Activated T-helper 1 cell treated with Interleukin-2 at 50 U/mL for 16 hours (primary cell): ENCODE results near the gene LRRC70.

ENCODE experiments used
- DNase-seq: peaks from one replicate; pipeline ENCODE4 v3.0.0-alpha.2; 2020; ENCODE audit warnings: low read depth

LRRC70 gene

DNA sequence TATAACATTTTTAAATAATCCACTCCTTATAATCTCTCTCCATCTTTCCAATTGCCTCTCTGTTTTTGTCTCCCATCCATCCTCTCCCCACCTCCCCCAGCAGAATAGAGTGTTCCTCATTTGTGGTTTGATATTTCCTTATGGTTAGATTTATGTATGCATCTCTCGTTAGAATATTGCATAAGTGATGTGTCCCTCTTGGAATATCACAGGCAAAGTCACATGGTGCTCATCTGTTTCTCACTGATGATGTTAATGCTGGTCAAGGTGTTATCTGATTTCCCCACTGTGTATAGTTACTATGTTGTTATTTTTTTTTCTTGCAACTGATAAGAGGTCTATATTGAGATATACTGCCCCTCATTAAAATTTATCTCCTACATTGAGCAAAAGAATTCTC is 3.1 kb upstream of the LRRC70 start:
- DNase-seq: no peak

DNA sequence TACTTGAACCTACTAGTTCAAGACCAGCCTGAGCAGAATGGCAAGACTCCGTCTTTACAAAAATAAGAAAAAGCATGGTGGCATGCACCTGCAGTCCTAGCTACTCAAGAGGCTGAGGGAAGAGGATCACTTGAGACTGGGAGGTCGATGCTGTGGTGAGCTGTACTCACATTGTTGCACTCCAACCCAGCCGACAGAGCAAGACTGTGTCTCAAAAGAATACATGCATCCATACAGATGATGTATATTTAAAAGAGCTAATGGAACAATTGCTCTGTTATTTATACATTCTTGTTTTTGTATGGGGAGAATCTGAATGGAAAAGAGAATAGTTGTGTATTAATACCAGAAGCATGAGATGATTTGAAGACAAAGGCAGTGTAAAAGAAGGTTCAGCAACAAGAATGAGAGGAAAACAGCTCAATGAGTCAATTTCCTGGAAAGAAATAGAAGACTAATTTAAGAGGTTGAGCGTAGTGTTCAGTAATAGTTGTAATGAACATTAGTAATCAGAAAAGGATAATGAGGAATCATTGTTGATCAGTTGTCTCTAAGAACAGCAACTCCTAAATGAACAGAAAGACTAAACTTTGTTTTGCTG is 1.9 kb upstream of the LRRC70 start:
- DNase-seq: no peak

DNA sequence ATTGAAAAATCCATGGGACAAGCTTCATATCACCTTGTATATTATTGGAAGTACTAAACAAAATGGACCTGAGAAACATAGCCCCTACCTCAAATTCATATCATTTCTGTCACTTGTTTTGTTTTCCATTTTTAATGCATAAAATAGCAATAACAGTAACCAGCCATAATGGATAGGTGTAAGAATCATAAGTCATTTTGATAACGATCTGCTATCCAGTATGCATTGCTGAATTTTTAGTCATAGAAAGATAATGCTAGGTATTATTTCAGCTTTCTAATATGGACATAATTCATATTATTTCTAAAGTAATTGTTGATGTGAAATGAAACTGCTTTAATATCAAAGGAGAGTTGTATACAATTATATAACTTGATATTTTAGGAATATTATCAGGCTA is 1.1 kb upstream of the LRRC70 start:
- no peak for DNase-seq

DNA sequence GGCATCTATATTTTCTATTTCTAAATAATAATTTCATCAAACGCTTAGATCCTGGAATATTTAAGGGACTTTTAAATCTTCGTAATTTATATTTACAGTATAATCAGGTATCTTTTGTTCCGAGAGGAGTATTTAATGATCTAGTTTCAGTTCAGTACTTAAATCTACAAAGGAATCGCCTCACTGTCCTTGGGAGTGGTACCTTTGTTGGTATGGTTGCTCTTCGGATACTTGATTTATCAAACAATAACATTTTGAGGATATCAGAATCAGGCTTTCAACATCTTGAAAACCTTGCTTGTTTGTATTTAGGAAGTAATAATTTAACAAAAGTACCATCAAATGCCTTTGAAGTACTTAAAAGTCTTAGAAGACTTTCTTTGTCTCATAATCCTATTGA is 1.1 kb downstream of the LRRC70 start:
- no peak for DNase-seq

DNA sequence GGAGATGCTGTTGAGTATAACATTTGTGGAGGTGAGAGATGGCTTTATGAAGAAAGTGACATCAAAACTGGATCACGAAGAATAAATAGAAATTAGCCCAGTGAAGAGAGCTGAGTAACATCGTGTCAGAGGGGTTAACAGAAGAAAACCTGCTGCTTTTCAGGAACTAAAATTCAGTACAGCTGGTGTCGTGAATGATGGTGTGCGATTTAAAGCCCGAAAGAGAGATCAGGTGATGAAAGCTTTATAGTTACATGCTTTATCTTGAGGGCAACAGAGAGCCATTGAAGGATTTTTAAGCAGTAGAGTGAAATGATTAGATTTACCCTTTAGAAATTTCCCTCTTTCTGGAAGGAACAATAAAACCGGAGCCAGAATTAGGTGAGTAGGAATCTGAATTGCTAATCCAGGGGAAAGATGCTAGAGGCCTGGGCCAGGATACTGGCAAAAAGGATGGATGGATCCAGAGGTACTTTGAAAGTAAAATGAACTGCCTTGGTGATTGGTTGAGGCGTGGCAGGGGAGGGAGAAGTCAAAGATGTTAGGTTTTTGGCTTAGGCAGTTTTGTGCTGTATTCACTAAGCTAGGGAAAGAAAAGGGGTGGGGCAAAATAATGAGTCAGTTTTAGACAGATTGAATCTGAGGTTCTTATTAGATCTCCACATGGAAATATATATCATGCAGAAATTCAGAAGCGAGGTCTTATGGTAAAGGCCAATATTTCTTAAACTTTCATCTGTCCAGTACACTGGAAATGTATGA is 3.4 kb downstream of the LRRC70 start:
- no peak for DNase-seq

DNA sequence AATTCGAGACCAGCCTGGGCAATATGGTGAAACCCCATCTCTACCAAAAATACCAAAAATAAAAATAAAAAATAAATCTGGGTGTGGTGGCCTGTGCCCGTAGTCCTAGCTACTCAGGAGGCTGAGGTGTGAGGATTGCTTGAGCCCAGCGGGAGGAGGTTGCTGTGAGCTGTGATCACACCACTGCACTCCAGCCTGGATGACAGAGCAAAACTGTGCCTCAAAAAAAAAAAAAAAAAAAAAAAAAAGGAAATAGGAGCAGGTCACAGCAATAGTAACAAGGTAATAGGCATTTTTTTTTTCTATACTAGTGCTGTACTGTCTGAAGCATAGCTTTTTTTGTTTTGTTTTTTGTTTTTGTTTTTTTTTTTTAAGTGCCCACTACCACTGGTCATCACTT is 5.8 kb downstream of the LRRC70 start:
- no peak for DNase-seq

DNA sequence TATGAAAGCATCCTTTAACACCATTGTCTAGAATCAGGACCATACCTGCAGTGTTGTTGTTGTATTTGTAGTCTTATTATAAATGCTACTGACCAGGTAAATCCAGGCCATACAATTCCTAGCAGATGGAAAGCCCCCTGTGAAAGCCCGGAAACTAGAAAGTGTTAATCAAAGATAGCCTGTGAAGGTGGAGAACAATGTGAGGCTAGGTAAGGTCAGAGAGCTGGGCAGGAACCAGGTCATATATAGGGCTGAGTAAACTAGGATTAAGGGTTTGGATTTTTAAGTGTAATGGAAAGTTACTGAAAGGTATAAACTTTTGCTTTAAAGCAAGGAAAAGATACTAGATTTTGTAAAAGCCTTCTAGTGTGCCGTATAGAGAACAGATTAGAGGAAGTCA is 6.7 kb downstream of the LRRC70 start:
- no peak for DNase-seq

DNA sequence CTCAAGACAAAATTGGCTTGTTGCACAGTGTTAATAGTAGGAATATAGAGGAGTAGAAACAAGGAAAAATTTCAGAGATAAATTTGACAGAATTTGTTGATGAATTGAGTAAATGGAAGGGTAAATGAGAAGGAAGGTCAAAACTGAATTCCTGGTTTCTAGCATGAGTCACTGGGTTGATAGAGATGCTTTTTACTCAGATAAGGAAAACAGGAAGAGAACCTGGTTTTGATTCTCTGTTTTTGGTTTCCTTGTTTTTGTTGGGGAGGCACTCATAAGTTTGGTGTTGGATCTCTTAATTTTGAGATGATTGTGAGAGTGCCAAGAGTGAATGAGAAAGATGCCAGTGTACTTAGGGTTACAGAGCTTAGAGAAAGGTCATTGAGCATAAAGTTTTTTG is 7.1 kb downstream of the LRRC70 start:
- DNase-seq: no peak

DNA sequence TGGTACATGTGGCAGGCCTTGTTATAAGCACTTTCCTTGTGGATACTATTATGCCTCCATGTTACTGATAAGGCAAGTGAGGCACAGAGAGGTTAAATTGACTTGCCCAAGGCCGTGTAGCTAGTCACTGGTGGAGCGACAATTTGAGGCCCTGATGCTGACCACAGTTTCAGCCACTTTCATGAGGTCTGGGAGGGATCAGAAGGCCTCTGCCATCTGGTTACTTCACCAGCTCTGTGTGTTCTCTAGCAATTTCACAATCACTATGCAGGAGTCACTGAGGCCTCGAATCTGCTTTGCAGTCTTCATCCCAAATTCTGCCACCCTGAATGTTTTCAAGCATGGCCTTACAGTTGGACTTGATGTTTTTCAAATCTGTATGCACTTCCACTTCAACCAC is 9.1 kb downstream of the LRRC70 start:
- DNase-seq: no peak

DNA sequence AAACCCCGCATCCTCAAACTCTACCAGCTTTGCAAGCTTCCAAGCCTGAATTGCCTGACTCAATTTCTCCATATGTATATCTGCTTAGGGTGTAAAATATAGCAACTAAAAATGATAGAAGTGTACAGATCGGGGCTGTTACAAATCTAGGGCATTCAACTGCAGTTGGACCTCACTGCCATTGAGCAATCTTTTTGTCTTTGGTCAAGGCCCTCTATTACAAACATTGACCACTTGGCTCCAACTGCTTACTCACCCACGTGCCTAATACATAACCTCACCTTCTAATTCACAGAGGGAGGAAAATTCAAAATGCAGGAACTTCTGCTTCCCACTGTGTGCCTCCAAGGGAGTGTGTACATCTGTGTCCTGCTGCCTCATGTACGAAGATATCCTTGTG is 10.0 kb downstream of the LRRC70 start:
- DNase-seq: no peak

DNA sequence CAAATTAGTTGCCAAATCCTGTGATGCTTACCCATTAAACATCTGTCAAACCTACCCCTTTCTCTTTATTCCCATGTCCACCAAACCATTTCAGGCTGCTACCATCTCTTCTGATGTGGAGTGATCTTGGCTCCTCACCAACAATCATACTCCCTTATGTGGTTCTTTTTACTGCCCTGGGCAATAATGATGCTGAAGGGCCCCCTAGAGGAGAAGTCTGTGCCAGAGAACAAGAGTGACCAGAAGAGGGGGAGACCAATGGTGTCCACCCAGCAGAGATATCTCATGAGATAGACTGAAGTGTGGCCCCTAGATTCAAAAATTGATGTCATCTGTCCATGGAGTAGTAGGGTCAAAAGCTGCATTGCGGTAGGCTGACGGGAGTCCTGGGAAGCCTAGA is 10.9 kb downstream of the LRRC70 start:
- DNase-seq: no peak

DNA sequence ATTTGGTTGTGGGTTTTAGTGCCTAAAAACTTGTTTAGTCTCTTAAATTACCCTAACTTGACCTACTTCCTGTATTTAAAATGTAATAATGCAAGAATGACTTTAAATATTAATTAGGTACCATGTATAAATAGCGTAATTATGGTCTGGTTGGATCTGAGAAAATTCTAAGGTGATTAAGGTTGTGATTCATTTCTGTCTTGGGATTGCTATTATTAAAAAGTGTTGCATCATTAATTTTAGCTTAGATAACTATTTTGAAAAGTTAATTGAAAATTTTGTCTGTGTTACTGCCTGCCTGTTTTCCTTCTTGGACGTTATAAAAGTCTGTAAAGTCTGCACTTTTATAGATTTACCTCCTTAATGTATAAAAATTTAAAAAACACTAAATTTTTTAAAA is 11.8 kb downstream of the LRRC70 start:
- DNase-seq: no peak

DNA sequence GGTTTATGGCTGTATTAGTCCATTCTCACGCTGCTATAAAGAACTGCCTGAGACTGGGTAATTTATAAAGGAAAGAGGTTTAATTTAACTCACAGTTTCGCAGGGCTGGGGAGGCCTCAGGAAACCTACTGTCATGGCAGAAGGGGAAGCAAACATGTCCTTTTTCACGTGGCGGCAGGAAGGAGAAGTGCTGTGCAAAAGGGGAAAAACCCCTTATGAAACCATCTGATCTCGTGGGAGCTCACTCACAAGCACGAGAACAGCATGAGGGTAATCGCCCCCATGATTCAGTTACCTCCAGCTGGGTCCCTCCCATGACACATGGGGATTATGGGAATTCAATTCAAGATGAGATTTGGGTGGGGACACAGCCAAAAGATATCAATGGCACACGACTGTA is 13.9 kb downstream of the LRRC70 start:
- no peak for DNase-seq

DNA sequence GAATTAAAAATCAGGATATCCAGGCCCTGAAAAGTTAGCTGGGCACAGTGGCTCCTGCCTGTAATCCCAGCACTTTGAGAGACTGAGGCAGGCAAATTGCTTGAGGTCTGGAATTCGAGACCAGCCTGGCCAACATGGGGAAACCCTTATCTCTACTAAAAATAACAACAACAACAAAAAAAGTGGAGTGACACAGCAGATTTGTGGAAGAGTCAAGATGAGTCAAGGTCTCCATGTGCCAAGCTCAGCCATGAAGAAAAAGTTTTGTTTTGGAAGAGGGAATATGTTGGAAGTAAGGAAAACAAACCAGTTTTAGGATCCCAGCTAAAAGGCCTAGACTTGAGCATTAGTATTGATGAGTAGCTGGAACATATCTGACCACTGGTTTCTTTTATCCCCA is 14.7 kb downstream of the LRRC70 start:
- no peak for DNase-seq

DNA sequence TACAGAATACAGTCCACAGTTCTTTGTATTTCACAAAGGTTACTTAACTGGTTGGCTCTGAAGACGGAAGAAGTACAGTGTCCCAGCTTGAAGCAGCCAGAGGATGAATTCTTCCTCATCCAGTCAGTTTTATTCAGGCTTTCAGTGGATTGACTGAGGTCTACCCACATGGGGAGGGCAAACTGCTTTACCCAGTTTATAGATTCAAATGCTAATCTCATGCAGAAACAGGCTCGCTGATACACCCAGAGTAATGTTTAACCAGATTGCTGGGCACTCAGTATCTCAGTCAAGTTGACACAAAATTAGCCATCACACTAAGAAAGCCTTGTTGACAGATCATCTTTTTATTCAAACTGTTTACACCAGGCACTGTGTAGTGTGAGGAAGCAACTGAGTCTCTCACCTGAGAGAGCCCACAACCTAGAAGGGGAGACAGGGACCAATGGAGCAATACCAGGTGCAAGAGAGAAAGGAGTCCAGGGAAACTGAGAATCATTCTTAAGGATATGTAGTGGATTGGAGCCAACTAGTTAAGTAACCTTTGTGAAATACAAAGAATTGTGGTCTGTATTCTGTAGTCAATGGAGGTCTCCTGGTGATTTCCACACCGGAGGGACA is 15.9 kb downstream of the LRRC70 start:
- no peak for DNase-seq

DNA sequence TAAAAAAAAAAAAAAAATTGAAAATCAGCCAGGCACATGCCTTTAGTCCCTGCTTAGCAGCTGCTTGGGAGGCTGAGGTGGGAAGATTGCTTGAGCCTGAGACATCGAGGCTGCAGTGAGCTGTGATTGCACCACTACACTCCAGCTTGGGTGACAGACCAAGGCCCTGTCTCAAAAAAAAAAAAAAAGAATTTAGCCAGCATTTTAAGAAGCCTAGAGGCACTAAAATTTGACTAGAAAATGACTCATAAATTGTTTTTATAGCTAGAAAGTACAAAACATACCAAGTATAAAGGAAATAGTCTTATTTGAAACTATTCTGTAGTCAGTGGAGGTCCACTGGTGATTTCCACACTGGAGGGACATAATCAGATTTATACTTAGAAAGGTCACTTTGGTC is 17.5 kb downstream of the LRRC70 start:
- no peak for DNase-seq

DNA sequence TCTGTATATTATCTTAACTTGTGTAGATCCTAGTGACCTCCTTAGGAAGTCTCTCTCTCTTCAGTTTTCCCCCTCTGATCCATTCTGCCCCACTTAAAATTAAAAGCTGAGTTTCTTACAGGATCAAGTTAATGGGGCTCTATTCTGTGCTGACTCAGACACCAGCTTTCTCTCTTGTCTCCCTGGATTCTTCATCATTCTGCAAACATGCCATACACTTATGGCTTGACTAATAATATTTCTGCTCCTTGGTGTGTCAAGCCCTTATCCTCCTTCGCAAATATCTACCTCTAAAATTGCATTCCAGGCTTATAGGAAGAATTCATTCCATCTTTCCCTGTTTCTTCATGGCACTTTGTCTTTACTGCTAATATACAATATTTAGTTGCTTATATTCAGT is 18.1 kb downstream of the LRRC70 start:
- no peak for DNase-seq

DNA sequence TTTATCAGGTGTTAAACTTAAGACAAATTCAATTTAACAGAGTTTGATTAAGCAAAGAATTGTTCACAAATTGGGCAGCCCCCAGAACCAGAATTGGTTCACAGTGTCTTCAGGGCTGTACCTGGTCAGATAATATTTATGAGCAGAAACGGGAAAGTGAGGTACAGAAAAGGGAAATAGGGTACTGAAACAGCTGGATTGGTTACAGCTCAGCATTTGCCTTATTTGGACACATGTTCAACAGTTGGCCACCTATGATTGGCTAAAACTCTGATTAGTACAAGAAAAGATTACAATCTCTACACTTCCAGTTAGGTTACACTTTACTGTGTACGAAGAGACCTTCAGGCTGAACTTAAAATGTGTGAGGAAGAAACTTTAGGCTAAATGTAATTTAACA is 18.7 kb downstream of the LRRC70 start:
- no peak for DNase-seq

DNA sequence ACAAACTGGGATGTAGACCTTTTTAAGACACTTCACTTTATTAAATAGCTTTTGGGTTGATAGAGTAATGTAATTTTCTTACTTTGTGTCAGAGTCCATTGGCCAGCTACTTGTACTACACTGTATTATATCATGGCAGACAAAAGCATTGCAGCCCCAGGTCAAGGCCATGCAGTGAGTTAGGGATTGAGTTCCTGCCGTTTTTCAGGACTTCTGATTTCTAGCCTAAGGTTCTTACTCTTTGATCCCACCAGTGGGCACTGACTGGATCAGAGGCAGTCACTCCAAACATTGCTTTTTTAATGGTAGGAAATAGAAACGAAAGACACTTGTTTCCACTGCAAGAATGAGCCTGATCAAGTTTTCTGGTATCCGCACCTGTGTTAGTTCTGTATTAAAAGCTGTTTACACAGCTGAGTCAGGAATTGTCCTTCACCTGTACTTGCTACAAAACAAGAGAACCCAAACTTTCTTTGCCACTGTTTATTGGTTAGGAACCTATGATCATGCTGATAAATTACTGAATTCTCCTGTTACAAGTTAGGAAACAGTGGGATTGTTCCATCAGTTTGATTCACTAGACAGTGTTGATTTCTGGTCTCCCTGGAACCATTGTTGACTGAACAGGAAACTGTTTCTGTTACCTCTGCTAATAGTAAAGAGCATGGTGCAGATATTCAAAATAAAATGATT is 22.1 kb downstream of the LRRC70 start:
- DNase-seq: no peak

DNA sequence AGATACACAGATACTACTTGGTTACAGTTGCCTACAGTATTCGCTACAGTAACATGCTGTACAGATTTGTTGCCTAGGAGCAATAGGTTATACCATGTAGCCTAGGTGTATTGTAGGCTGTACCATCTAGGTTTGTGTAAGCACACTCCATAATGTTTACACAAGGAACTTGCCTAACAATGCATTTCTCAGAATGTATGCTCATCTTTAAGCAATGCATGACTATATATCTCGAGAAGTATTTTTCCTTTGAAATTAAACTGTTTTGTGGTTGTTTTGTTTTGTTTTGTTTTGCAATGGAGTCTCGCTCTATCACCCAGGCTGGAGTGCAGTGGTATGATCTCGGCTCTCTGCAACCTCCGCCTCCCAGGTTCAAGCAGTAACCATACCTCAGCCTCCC is 25.3 kb downstream of the LRRC70 start:
- DNase-seq: no peak

DNA sequence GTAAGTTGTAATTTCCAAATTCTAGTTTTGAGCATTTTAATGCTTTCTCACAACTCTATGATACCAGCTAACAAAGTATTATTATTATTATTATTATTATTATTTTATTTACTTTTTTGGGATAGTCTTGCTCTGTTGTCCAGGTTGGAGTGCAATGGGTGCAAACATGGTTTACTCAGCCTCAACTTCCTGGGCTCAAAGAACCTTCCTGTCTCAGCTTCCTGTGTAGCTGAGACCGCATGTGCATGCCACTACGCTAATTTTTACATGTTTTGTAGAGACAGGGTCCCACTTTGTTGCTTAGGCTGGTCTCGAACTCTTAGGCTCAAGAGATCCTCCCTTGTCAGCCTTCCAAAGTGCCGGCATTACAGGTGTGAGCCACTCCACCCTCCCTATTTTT is 27.0 kb downstream of the LRRC70 start:
- DNase-seq: no peak

DNA sequence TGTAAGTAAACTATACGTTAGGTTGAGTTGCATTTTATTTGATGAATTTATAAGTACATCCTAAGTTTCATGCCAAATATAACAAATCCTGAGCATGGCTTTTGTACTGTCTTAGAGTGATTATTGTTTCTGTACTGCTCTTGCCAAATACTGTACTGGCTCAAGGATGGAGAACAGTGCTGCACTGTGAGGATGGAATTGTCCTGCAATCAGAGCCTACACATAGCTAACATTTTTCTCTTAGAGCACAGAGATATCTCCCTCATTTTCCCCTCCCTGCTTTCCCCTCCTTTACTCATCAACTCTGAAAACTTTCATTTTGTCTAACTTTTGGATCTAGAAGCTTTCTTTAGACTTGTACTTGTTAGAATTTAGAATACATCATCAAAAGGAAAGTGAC is 28.3 kb downstream of the LRRC70 start:
- no peak for DNase-seq

DNA sequence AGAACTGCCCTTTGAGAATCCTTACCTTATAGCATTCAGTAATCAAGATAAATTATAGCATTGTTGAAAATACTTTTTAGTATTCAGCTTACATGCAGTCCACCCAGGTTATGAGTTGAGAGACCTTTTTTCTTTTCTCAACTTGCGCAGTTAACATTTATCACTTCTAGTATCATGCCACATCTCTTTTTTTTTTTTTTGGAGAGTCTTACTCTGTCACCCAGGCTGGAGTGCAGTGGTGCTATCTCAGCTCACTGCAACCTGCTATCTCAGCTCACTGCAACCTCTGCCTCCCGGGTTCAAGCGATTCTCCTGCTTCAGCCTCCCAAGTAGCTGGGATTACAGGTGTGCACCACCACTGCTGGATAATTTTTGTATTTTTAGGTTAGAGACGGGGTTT is 29.0 kb downstream of the LRRC70 start:
- no peak for DNase-seq
